VCaP (cell line): ENCODE measurements around the gene ARHGAP12.
"Not testable (repeated sequence)": the region's sequence is repeated elsewhere in the genome, so short reads cannot be mapped to it uniquely, and the experiment has no call there.

Source experiments
- H3K27ac ChIP-seq: fragments of 450-650 bp; 2 replicates; pipeline ENCODE4 v1.5.1; 2017
- CTCF ChIP-seq: fragments of 450-650 bp; conservative IDR thresholded peaks from 2 replicates; pipeline ENCODE4 v1.5.1; 2017; ENCODE audit warnings: mild to moderate bottlenecking, moderate library complexity

The ARHGAP12 gene

DNA sequence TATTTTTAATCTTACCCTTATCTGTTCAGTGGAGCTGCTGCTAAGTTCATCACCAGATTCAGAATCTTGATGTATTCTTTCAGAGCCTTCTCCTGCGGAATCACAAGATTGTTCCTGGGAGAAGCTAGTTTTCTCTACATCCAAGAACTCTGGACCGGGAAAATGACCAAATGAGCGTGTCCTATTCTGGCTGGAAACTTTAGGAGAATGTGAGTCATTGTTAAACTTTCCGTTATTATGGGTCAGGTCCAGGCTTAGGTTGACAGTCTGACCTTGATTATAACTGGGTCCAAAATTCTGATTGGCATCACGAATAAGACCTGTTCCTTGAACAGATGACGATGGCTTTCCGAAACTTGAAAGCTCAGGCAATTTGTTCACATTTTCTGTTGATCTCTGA lies 20.5 kb downstream of the ARHGAP12 start:
- no peak overlapping the region for H3K27ac ChIP-seq
- no peak for TF ChIP-seq CTCF

GRCh38 chr10:31906039-31906438 lies 22.6 kb downstream of the ARHGAP12 start:
- TF ChIP-seq CTCF = no peak
- no peak overlapping the region for H3K27ac ChIP-seq

- no peak for TF ChIP-seq CTCF
- no peak overlapping the region for H3K27ac ChIP-seq
Observed at GRCh38 chr10:31905586-31905985, 23.0 kb downstream of the ARHGAP12 start.

GRCh38 chr10:31902625-31903024 lies 26.0 kb downstream of the ARHGAP12 start:
- H3K27ac ChIP-seq = no peak overlapping the region
- no peak for TF ChIP-seq CTCF

GRCh38 chr10:31897506-31897905 lies 31.1 kb downstream of the ARHGAP12 start:
- H3K27ac ChIP-seq = no peak overlapping the region
- TF ChIP-seq CTCF = no peak

- H3K27ac ChIP-seq = no peak overlapping the region
- TF ChIP-seq CTCF = no peak
Observed at GRCh38 chr10:31896968-31897384, 31.7 kb downstream of the ARHGAP12 start.

GRCh38 chr10:31895722-31896121 lies 32.9 kb downstream of the ARHGAP12 start:
- not testable (repeated sequence) for H3K27ac ChIP-seq

DNA sequence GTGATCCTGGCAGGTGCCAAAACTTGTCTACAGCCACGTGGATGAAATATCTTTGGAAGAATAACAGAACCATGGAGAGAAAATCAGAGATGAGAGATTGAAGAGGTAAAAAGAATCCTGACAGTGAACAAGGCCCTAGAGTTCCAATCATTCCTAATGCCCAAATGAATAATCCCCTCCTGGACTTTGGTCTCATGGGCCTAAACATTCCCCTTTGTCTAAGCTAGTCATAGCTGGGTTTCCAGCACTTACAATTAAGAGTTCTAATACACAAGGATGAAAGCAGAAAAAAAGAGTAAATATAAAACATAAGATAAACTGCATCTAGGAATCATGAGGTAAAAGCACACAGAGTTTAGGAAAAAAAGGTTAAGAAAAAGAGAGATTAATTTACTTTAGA lies 40.2 kb downstream of the ARHGAP12 start:
- H3K27ac ChIP-seq = no peak overlapping the region
- TF ChIP-seq CTCF = no peak
